A172 (cell line): ENCODE data around the gene ZNF500. TPM values are rescaled to one million over a fixed set of nuclear protein-coding genes. Genes with fewer than 3 reads are reported as not detected.

Experiments used
- DNase-seq: peaks from one replicate; pipeline ENCODE4 v3.0.0-alpha.2; 2015; ENCODE audit warnings: low spot score
- total RNA-seq: library from RNA; depleted of rRNA; stranded (reverse); fragments of >200 nt; shearing (Covaris generic); gene quantifications from 2 replicates; pipeline ENCODE4 v1.2.3, GENCODE V29; 2014; rRNA removed

The ZNF500 gene
- total RNA-seq = 19.8 and 25.1 TPM in 2 replicates

GRCh38 chr16:4766875-4767628 is at the start of gene ZNF500:
ZNF500 (minus strand) TSS chr16:4767162; CDS start chr16:4765978, 1,184 bp downstream.
- peak; percentile 94 for DNase-seq

GRCh38 chr16:4814542-4815173 is 47.7 kb upstream of the ZNF500 start:
- no peak for DNase-seq

- DNase-seq = no peak
Measured at GRCh38 chr16:4814046-4814445, 47.1 kb upstream of the ZNF500 start.

- DNase-seq = no peak
Measured at GRCh38 chr16:4813251-4814003, 46.5 kb upstream of the ZNF500 start.

- DNase-seq = no peak
Measured at GRCh38 chr16:4811773-4812172, 44.8 kb upstream of the ZNF500 start.

GRCh38 chr16:4811242-4811641 is 44.3 kb upstream of the ZNF500 start:
- no peak for DNase-seq

GRCh38 chr16:4806280-4806679 is 39.3 kb upstream of the ZNF500 start:
- DNase-seq = no peak

GRCh38 chr16:4805231-4805630 is 38.3 kb upstream of the ZNF500 start:
- no peak for DNase-seq

GRCh38 chr16:4803898-4804762 is 37.2 kb upstream of the ZNF500 start:
- no peak for DNase-seq

GRCh38 chr16:4803401-4803844 is 36.5 kb upstream of the ZNF500 start:
- DNase-seq = no peak

- DNase-seq = peak; percentile 92
Measured at GRCh38 chr16:4802659-4803287, 35.8 kb upstream of the ZNF500 start.

- peak; percentile 52 for DNase-seq
Measured at GRCh38 chr16:4801962-4802658, 35.1 kb upstream of the ZNF500 start, which contains the start of gene ROGDI. ROGDI (minus strand) TSS chr16:4802633; CDS start chr16:4802571, 62 bp downstream.

- DNase-seq = no peak
Measured at GRCh38 chr16:4801051-4801961, 34.3 kb upstream of the ZNF500 start.

GRCh38 chr16:4800290-4801041 is 33.5 kb upstream of the ZNF500 start:
- DNase-seq = no peak

GRCh38 chr16:4799171-4799855 is 32.4 kb upstream of the ZNF500 start:
- no peak for DNase-seq

GRCh38 chr16:4798456-4798855 is 31.5 kb upstream of the ZNF500 start:
- no peak for DNase-seq

GRCh38 chr16:4797805-4798252 is 30.9 kb upstream of the ZNF500 start:
- no peak for DNase-seq
